ENCODE data around the gene CT47C1.

- TF ChIP-seq CTCF (IDR thresholded peaks at IDR 0.05) (no peak), POLR2A (IDR thresholded peaks at IDR 0.05) (no peak)
These were observed 28.4 kb downstream of the CT47C1 start for GRCh38 chrX:119101168-119101567.
